ENCODE measurements around the gene CBLB.
"Not testable (repeated sequence)": the region's sequence is repeated elsewhere in the genome, so short reads cannot be mapped to it uniquely, and the experiment has no call there.

Gene CBLB

GRCh38 chr3:105781871-105782270 lies 86.9 kb downstream of the CBLB start:
- DNase-seq, result no peak

- no peak for DNase-seq
These were observed 88.7 kb downstream of the CBLB start for GRCh38 chr3:105780107-105780506.

GRCh38 chr3:105775368-105775767 lies 93.4 kb downstream of the CBLB start:
- no peak for DNase-seq

- no peak for DNase-seq
These were observed 94.2 kb downstream of the CBLB start for GRCh38 chr3:105774444-105775180.

- no peak for DNase-seq
These were observed 95.5 kb downstream of the CBLB start for GRCh38 chr3:105773291-105773690.

GRCh38 chr3:105772635-105773034 lies 96.2 kb downstream of the CBLB start:
- no peak for DNase-seq

- DNase-seq, result no peak
These were observed 97.4 kb downstream of the CBLB start for GRCh38 chr3:105771392-105771791.

GRCh38 chr3:105770410-105770809 lies 98.4 kb downstream of the CBLB start:
- no peak for DNase-seq

- DNase-seq, result no peak
These were observed 101.0 kb downstream of the CBLB start for GRCh38 chr3:105767776-105768175.

GRCh38 chr3:105767216-105767615 lies 101.6 kb downstream of the CBLB start:
- no peak for DNase-seq

GRCh38 chr3:105765308-105765639 lies 103.5 kb downstream of the CBLB start:
- no peak for DNase-seq

- no peak for DNase-seq
These were observed 104.2 kb downstream of the CBLB start for GRCh38 chr3:105764378-105765307.

- DNase-seq, result no peak
These were observed 105.2 kb downstream of the CBLB start for GRCh38 chr3:105763659-105764036.

GRCh38 chr3:105762749-105763658 lies 105.8 kb downstream of the CBLB start:
- DNase-seq, result no peak

- DNase-seq, result not testable (repeated sequence)
These were observed 106.6 kb downstream of the CBLB start for GRCh38 chr3:105762214-105762613.

- no peak for DNase-seq
These were observed 109.3 kb downstream of the CBLB start for GRCh38 chr3:105759442-105760078.

GRCh38 chr3:105758451-105758850 lies 110.4 kb downstream of the CBLB start:
- DNase-seq, result no peak

- no peak for DNase-seq
These were observed 113.5 kb downstream of the CBLB start for GRCh38 chr3:105755121-105755886.

GRCh38 chr3:105752791-105753415 lies 115.9 kb downstream of the CBLB start:
- peak; percentile 5 for DNase-seq

- DNase-seq, result no peak
These were observed 121.1 kb downstream of the CBLB start for GRCh38 chr3:105747696-105748095.

GRCh38 chr3:105747060-105747541 lies 121.7 kb downstream of the CBLB start:
- no peak for DNase-seq

Data from effector CD8-positive, alpha-beta T cell (primary cell).